ENCODE results near the gene CACFD1.
A peak's percentile ranks its signal among the peaks of the same experiment; 100 is the strongest.

Gene CACFD1

GRCh38 chr9:133475292-133476012, 15.7 kb downstream of the CACFD1 start:
- TF ChIP-seq CTCF (conservative IDR thresholded peaks at IDR 0.05; ENCODE audit: low read length): no peak
- no peak overlapping the region for H3K4me3 ChIP-seq (ENCODE audit: low read length)
- DNase-seq (ENCODE audit: low read depth): no peak

GRCh38 chr9:133476036-133476931, 16.5 kb downstream of the CACFD1 start:
- H3K4me3 ChIP-seq (ENCODE audit: low read length): no peak overlapping the region
- TF ChIP-seq CTCF (conservative IDR thresholded peaks at IDR 0.05; ENCODE audit: low read length): no peak
- no peak for DNase-seq (ENCODE audit: low read depth)

- DNase-seq (ENCODE audit: low read depth): no peak
- TF ChIP-seq CTCF (conservative IDR thresholded peaks at IDR 0.05; ENCODE audit: low read length): no peak
- no peak overlapping the region for H3K4me3 ChIP-seq (ENCODE audit: low read length)
These were observed 17.2 kb downstream of the CACFD1 start for GRCh38 chr9:133476941-133477340.

- TF ChIP-seq CTCF (conservative IDR thresholded peaks at IDR 0.05; ENCODE audit: low read length): no peak
- DNase-seq (ENCODE audit: low read depth): no peak
- no peak overlapping the region for H3K4me3 ChIP-seq (ENCODE audit: low read length)
These were observed 17.7 kb downstream of the CACFD1 start for GRCh38 chr9:133477461-133477860.

GRCh38 chr9:133477992-133478850, 18.4 kb downstream of the CACFD1 start:
- peak; percentile 25 for DNase-seq (ENCODE audit: low read depth)
- TF ChIP-seq CTCF (conservative IDR thresholded peaks at IDR 0.05; ENCODE audit: low read length): no peak
- H3K4me3 ChIP-seq (ENCODE audit: low read length): peak overlapping the region; percentile 63

GRCh38 chr9:133478851-133479711, 19.3 kb downstream of the CACFD1 start, which contains the start of gene SLC2A6:
SLC2A6 (minus strand) TSS chr9:133479099; CDS start chr9:133479059, 40 bp downstream.
- peak within 1 kb of the TSS; percentile 63 for H3K4me3 ChIP-seq (ENCODE audit: low read length)
- TF ChIP-seq CTCF (conservative IDR thresholded peaks at IDR 0.05; ENCODE audit: low read length): no peak
- DNase-seq (ENCODE audit: low read depth): peak; percentile 73
